Superior temporal gyrus (tissue), 1 donor: ENCODE data around the gene ELAVL2.

Experiments used
- DNase-seq: peaks from one replicate; pipeline ENCODE4 v3.0.0-alpha.2; 2016; ENCODE audit errors: extremely low spot score

Gene ELAVL2

GRCh38 chr9:23769307-23769935 is 56.6 kb downstream of the ELAVL2 start:
- DNase-seq, result no peak

- no peak for DNase-seq
Observed at GRCh38 chr9:23768861-23769260, 57.2 kb downstream of the ELAVL2 start.

- no peak for DNase-seq
Observed at GRCh38 chr9:23766613-23767012, 59.4 kb downstream of the ELAVL2 start.

- DNase-seq, result no peak
Observed at GRCh38 chr9:23765561-23765960, 60.5 kb downstream of the ELAVL2 start.

GRCh38 chr9:23764219-23764618 is 61.8 kb downstream of the ELAVL2 start:
- DNase-seq, result no peak

GRCh38 chr9:23754551-23754950 is 71.5 kb downstream of the ELAVL2 start:
- DNase-seq, result no peak

GRCh38 chr9:23752859-23753258 is 73.2 kb downstream of the ELAVL2 start:
- no peak for DNase-seq

- DNase-seq, result no peak
Observed at GRCh38 chr9:23751633-23752032, 74.4 kb downstream of the ELAVL2 start.

- no peak for DNase-seq
Observed at GRCh38 chr9:23750808-23751207, 75.2 kb downstream of the ELAVL2 start.

GRCh38 chr9:23747088-23748075 is 78.7 kb downstream of the ELAVL2 start:
- DNase-seq, result no peak

GRCh38 chr9:23746317-23746716 is 79.7 kb downstream of the ELAVL2 start:
- DNase-seq, result no peak

- DNase-seq, result no peak
Observed at GRCh38 chr9:23743036-23743435, 83.0 kb downstream of the ELAVL2 start.

- DNase-seq, result no peak
Observed at GRCh38 chr9:23741351-23741750, 84.7 kb downstream of the ELAVL2 start.

- DNase-seq, result peak; percentile 47
Observed at GRCh38 chr9:23740531-23740930, 85.5 kb downstream of the ELAVL2 start.

- DNase-seq, result no peak
Observed at GRCh38 chr9:23739753-23740152, 86.3 kb downstream of the ELAVL2 start.

- no peak for DNase-seq
Observed at GRCh38 chr9:23736293-23736692, 89.7 kb downstream of the ELAVL2 start.

- DNase-seq, result no peak
Observed at GRCh38 chr9:23733495-23734078, 92.5 kb downstream of the ELAVL2 start.

GRCh38 chr9:23731353-23731752 is 94.7 kb downstream of the ELAVL2 start:
- DNase-seq, result no peak

GRCh38 chr9:23730364-23730763 is 95.7 kb downstream of the ELAVL2 start:
- DNase-seq, result no peak

- no peak for DNase-seq
Observed at GRCh38 chr9:23728736-23729135, 97.3 kb downstream of the ELAVL2 start.

GRCh38 chr9:23725279-23725946 is 100.6 kb downstream of the ELAVL2 start:
- no peak for DNase-seq

GRCh38 chr9:23723672-23724071 is 102.4 kb downstream of the ELAVL2 start:
- DNase-seq, result no peak
